ENCODE results near the gene ANK3.

DNA sequence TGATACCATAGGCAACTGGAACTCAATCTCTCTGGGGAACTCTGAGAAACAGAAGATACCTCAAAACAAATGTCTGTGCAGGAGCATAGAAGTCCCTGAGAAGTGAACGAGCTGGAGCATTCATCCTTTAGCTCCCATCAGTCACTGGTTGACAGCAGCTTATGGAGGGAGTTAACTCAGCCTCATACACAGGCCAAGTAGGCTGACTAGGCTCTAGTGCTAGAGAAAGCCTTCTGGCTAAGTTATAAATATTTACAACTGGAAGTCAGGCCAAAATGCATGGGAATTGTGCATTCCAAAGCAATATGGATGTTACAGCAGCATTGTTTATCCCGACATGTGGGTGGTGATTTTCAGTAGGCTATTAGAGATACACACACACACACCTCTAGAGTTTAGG lies 66.5 kb downstream of the ANK3 start:
- TF ChIP-seq GATA3 (IDR thresholded peaks at IDR 0.05; ENCODE audit: low read depth, low read length): no peak
- no peak for TF ChIP-seq GATA2 (IDR thresholded peaks at IDR 0.05; ENCODE audit: low read depth, low read length)
